GM23248 (cell line): ENCODE data around the gene CDYL.

Source experiments
- EZH2 ChIP-seq: fragments of 200-600 bp; sonication (generic); IDR thresholded peaks from 2 replicates; pipeline ENCODE4 v1.6.1; 2018; ENCODE audit warnings: antibody characterized with exemption, mild to moderate bottlenecking; ENCODE audit not compliant: insufficient read depth, poor library complexity, severe bottlenecking
- EZH2phosphoT487 ChIP-seq: fragments of 200-600 bp; sonication (generic); IDR thresholded peaks from 2 replicates; pipeline ENCODE4 v1.6.1; 2018; ENCODE audit warnings: antibody characterized with exemption, moderate library complexity, mild to moderate bottlenecking, low read depth; ENCODE audit not compliant: insufficient read depth

GRCh38 chr6:4942673-4943009 lies 166.4 kb downstream of the CDYL start:
- TF ChIP-seq EZH2: no peak
- no peak for TF ChIP-seq EZH2phosphoT487
